Measurements from ENCODE around the gene ZNF814.
"Not testable (repeated sequence)": the region's sequence is repeated elsewhere in the genome, so short reads cannot be mapped to it uniquely, and the experiment has no call there.

Gene ZNF814

GRCh38 chr19:57815247-57816075 is 73.4 kb downstream of the ZNF814 start:
- DNase-seq = no peak

- DNase-seq = peak; percentile 74
Observed at GRCh38 chr19:57814505-57815246, 74.2 kb downstream of the ZNF814 start, which contains the start of gene ZNF552. ZNF552 (minus strand) TSS chr19:57814913; CDS start chr19:57814743, 170 bp downstream.

- no peak for DNase-seq
Observed at GRCh38 chr19:57813919-57814504, 74.8 kb downstream of the ZNF814 start.

GRCh38 chr19:57812975-57813820 is 75.6 kb downstream of the ZNF814 start:
- DNase-seq = not testable (repeated sequence)

GRCh38 chr19:57812226-57812625 is 76.6 kb downstream of the ZNF814 start:
- no peak for DNase-seq

- not testable (repeated sequence) for DNase-seq
Observed at GRCh38 chr19:57810410-57811295, 78.2 kb downstream of the ZNF814 start.

GRCh38 chr19:57807541-57807940 is 81.3 kb downstream of the ZNF814 start:
- no peak for DNase-seq

GRCh38 chr19:57803594-57804325 is 85.1 kb downstream of the ZNF814 start:
- peak; percentile 22 for DNase-seq

GRCh38 chr19:57803265-57803593 is 85.6 kb downstream of the ZNF814 start:
- no peak for DNase-seq

- no peak for DNase-seq
Observed at GRCh38 chr19:57802269-57802668, 86.6 kb downstream of the ZNF814 start.

GRCh38 chr19:57800696-57801095 is 88.1 kb downstream of the ZNF814 start:
- DNase-seq = no peak

Data from GF-D8 (cell line).